ENCODE results near the gene HSPD1.
A peak's percentile ranks its signal among the peaks of the same experiment; 100 is the strongest.

The HSPD1 gene
- 234 to 1,778 reads per million in 2 experiments for total RNA-seq

DNA sequence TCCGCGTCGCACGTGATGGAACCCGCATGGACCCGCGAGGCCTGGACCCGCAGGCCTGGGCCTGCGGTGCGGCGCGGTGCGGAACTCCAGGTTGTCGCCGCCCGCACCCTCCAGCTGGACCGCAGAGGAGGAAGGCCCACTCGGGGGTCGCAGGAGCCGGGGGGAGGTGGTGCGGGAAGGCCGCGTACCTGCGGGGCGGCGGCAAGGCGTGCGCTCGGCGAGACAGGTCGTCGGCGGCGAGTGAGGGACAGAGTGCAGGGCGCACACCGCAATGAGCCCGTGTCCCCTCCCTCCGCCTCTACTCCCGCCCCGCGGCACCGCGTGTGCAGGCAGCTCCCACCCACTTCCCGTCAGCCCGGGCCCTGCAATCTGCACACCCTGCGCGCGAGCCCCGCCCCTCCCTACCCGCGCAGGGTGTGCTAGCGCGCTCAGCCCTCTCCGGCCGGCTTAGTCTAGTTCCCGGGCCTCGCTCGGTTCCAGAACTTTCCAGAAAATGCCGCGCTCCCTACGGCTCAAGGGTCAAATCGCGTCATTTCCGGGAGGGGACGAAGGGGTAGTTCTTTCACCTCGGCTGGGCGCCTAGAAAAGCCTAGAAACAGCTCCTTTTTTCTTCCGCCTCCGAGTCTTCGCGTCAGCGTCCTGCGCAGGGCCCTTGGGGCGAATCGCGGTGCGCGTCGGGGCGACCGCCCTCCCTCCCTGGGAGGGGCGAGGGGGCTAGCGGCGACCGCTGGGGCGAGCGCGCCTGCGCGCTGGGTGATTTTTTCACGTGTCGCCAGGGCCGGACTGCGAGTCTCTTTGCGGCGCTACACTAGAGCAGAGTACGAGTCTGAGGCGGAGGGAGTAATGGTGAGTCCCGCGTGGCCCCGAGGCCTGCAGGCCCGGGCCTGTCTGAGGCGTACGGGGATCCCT lies at the start of gene HSPD1, which contains the start of gene HSPE1:
Gene HSPD1 (minus strand): TSS at position 247 of the 909 bp plus-strand sequence. CDS start 992 bp downstream, outside the sequence.
Gene HSPE1 (plus strand): TSS at position 786 of the 909 bp plus-strand sequence. CDS start 58 bp downstream, at position 844.
- DNase-seq (ENCODE audit: low read depth), result peak; percentile 94

DNA sequence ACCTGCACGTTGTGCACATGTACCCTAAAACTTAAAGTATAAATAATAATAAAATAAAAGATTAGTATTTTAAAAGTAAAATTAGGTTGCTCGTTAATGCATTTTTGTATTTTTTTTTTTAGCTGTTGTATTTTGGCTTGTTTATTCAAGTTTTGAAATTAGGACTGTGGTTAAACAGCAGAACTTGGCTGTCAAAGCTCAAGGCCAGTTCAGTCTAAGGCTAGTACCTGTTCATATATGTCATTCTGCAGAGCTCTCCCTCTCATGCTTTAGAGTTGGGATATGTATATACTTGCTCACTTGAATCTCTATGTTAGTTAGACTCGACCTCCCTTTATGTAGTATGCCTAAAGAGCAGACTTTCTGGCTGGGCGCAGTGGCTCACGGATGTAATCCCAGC lies 48.9 kb upstream of the HSPD1 start:
- no peak for DNase-seq (ENCODE audit: low read depth)

DNA sequence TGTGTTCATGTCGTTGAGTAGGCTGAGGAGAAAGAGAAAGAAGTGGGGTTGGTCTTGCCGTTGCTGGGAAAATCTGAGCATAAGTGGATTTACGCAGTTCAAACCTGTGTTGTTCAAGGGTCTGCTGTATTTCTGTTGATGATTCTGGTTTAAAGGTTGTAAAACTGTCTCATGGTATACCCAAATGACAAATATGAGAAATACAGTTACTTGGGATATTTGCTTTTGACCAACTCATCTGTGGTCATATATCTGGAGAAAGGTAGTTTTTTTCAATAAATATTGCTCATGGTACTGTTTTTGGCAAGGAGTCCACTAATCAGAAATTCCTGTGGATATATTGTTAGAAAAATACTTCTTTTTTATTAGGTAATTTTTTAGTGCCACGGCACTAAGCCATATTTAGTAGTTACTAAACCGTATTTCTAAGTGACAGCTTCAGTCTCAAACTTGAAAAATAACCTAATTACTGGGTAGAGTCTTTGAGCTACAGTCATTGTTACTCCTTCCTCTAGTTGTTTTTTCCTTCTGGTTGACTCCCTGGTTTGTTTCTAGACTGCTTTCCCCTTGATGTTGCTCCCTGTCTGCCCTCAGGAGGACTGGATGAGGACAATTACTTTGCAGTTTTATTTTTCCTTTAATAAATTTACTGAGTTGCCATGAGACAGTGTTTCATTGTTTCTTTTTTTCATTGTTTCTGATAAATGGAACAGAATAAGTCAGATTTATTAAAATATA lies 47.7 kb upstream of the HSPD1 start:
- no peak for DNase-seq (ENCODE audit: low read depth)

DNA sequence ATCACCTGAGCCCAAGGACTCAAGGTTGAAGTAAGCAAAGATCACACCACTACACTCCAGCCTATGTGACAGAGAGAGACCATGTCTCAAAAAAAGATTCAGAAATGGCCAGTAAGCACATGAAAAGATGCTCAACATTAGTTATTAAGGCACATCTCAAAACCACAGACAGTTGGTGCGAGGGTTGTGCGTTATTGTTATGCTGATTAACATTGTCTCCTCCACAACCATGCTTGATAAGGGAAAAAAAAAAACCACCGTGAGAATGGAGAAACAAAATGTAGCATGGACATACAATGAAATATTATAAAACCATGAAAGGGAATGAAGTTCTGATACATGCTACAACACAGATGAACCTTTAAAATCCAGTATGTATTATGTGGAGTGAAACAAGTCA lies 43.6 kb upstream of the HSPD1 start:
- DNase-seq (ENCODE audit: low read depth), result no peak

DNA sequence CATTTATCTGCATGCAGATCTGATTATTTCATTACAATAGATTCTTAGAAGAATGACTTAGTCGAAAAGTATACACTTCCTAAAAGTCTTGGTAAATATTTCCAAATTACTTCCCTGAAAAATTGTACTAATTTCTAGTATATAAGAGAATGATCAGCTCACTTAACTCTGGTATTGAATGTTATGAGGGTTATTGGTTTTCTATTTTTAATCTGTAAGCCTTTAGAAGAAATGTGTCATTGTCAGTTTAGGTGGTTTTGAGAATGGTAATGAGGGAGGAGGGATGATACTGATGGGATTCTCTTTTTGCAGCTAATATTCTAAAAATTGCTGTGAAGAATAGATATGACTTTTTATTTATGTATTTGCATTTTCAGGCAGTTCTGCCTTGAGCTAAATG lies 40.1 kb upstream of the HSPD1 start:
- no peak for DNase-seq (ENCODE audit: low read depth)

DNA sequence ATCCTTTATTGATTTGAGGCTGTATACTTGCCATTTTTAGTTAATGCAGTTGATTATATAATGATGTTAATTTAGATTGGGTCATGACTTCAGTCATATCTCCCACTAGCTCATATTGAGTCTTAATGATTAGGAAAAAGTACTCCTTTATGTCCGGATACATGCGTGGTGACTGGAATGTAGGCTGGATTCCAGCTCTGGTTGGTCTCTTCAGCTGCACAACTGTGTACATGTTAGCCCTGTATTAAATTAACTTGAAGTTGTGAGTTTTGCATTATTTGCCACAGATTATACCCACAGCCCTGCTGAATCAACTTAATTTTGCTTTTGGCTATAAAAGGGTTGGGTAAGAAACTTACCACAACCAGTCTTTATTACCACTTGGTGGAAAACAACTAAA lies 38.8 kb upstream of the HSPD1 start:
- DNase-seq (ENCODE audit: low read depth), result no peak

DNA sequence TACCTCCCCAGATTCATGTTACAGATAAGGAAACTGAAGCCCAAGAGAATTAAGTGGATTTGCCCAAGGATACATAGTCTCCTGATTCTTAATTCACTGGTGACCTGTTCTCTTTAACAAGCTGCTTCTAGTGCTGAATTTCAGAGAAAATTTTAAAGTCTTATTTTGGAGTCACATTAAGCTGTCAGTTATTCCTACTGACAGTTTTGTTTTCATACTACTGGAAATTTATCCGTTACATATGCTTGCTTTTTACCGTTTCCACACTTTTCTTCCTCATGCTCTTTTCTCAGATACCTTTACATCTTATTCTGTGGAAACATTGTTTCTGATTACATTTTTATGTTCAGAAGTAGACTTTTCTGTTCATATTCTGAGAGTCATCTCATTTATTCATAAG lies 17.5 kb upstream of the HSPD1 start:
- no peak for DNase-seq (ENCODE audit: low read depth)

DNA sequence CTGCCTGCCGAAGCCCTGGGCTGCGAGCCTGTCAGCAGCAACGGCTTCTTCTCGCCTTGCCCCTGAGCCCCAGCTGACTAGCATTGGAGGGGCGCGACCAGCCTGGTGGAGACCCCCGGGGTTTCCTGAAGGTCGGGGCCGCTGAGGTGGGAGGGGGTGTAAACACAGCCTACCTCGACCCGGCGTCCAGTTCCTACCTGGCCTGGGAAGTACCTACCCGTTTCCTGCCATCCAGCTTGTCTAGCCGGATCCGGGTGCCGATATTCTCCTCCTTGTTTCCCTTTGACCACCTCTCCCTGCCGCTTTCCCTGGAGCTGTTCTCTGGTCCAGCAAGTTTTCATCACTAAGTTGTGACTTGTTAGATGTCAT lies 16.7 kb upstream of the HSPD1 start:
- peak; percentile 14 for DNase-seq (ENCODE audit: low read depth)

DNA sequence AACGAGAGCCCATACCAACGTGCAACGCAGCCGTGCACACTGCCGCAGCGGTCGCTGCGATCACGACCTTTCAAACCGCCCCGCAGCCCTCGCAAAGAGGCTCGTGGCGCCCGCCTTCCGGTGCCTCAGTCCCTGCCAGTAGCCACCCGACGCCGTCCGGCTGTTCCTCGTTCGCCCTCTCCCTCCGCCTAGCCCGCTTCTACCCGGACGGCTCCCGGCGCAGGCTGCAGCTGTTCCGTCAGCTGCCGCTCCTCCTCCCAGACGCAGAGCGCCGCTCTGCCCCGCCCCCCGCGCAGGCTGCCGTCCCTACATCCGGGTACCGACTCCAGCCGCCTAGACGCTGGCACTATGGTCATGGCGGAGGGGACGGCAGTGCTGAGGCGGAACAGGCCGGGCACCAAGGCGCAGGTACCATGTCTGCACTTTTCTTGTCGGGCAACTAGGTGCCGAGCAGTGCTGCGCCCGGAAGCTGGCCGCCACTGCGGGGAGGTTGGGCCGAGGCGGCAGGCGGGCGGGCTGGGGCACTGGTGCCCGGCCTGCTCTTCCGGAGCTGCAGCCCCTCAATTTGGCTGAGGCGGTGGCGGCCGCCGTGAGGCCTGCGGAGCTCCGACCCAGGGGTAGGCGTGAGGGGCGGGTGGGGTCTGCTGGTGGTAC lies 16.2 kb upstream of the HSPD1 start, which contains the start of gene MOB4:
Gene MOB4 (plus strand): TSS at position 328 of the 654 bp plus-strand sequence. CDS start 21 bp downstream, at position 349.
- peak; percentile 87 for DNase-seq (ENCODE audit: low read depth)

DNA sequence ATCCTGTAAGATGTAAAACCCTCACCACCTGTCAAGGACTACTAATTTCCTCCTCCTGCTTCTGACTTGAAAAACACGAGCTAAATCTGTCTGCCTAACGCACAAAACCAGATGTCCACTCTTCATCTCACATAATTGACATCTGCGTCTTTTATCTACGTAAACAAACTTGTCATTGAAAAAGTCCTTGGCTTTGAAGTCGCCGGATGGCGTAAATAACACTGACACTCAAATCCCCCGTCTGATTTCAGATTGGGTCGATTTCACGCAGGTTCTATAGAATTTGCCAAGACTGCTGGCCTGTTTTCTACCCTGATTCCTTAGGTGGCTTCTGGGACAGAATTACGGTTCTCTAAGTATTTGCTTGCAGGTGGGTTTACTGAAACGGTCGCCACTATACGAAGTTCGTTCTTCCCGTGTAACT lies 15.7 kb upstream of the HSPD1 start:
- DNase-seq (ENCODE audit: low read depth), result no peak

DNA sequence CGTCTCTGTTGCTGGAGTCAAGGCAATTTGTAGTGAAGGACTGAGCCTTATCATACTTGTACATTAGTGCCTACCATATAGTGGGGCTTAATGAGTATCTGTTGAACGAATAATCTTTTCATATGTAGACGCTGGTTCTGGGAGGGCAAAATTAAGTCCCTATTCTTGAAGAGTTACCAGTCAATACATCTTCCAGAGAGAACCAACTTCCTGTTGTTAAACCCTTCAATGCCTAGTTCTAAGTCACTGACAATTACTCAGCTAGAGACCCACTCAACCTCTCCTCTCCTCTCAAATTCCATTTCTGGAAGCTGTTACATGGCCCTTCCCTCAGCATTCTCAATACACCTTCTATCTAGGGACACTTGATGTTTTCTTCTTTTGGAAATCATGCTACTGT lies 15.1 kb upstream of the HSPD1 start:
- no peak for DNase-seq (ENCODE audit: low read depth)

DNA sequence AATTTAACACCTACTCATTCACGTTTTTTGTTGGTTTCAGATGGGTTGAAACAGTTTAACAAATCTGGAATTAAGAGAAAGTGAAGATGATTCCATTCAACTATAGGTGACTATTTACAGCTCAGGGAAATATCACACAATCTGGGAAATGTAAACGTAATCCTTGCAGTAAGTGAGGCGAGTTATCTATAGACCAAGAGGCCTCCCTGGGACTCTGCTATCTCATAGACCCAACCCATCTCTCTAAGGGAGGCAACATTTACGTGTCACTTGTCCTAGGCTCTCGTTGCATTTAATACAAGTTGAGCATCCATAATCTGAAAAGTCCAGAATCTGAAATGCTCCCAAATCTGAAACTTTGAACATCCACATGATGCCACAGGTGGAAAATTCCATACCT lies 14.3 kb upstream of the HSPD1 start:
- no peak for DNase-seq (ENCODE audit: low read depth)

DNA sequence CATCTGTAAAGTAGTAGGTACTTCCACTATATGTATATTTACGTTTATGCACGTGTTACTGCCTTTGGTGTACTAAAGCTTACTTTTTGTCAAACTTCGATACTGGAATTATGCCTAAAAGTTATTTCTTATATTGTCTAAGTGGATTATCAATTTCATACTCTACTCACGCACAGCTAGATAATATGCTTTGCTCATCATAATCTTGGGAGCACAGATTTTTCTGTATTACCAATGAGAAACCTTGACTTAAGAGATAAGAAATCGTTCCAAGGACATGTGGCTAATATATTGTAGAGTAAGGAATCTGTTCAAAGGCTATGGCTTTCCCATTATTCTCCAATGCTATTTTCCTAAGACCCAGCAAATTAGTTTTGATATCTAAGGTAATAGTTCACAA lies 7.0 kb upstream of the HSPD1 start:
- no peak for DNase-seq (ENCODE audit: low read depth)

DNA sequence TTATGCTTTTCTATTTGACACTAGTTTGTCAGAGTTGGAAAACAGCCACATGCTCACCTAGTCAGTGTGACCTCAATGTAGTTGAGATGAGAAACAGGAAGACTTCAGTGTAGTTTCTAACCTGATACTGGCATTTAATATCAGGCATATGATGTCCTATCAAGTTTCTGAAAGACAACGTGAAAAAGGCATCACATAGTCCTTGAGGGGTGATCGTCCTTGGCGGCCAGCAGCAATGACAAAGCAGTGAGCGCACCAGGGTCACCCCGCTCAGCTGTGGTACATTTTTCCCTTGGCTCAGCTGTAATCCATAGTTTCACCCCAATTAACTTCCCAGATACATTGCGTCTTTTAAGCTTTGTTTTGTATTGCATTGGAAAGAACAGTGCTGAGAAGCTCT lies 4.9 kb upstream of the HSPD1 start:
- no peak for DNase-seq (ENCODE audit: low read depth)

DNA sequence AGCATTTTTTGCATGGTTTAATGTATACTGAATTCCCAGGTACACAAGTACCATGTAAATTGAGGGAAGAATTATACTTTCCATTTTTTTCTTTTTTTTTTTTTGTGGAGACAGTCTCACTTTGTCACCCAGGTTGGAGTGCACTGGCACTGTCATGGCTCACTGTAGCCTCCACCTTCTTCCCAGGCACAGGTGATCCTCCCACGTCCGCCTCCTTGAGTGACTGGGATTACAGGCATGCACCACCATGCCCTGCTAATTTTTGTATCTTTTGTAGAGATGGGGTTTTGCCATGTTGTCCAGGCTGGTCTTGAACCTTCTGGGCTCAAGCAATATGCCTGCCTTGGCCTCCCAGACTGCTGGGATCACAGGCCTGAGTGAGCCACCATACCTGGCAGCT lies 4.4 kb upstream of the HSPD1 start:
- no peak for DNase-seq (ENCODE audit: low read depth)

DNA sequence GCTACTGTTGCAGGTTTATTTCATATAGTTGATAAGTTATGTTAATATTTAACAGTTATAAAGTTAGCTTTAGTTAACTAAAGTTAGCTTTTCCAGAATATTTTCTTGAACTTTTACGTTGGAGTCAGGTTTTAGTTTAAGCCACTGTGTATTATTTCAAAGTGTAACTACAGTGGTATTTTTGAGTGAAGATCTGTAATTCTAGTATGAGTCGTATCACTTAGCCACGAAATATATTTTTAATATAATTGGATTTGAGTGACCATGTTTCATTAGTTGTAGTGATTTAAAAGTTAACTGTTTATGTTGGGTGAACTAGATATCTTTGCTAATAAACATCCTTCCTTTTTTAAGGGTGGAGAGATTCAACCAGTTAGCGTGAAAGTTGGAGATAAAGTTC lies 3.0 kb upstream of the HSPD1 start:
- no peak for DNase-seq (ENCODE audit: low read depth)

DNA sequence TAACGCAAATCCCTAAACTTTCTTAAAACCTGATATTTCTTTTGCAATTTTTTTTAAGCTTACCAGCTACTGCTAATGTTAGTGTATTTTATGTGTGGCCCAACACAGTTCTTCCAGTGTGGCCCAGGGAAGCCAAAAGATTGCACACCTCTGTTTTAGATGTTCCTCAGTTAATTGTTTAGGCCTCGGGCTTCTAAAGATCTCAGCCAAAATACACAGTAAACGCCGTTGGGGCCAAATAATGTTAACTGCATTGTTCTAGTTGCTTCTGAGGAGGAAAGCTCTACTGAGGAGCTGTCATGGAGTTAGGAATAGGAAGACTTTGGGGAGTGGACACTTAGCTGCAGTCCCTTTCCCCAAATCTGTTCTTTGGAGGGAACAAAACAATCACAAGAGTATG lies 2.6 kb upstream of the HSPD1 start:
- no peak for DNase-seq (ENCODE audit: low read depth)

DNA sequence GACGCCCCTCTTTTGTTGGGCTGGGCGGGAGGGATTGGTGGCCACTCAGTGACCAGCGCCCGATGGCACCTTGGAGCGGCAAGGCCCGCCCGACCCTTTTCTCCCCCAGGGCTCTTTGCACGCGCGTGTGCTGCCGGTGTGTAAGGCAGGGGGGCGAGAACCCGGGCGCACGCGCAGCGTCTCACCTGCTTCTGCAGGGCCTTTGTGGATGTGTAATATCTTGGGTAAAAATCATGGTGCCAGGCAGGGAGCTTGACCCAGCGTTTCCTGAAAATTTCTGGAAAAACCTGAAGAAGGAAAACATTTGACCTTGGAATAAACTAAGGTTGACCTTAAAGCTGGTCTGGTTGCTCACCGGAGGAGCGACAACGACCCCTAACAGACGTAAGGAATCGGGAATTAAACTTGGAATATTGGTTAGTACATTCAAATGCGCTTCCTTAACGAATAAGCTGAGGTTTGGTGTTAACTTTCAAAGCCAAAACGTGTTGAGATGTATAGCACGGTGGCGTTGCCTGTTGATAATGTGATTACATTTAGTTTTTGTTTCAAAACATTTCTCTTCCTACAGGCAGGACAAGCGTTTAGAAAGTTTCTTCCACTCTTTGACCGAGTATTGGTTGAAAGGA lies 977 bp upstream of the HSPD1 start:
- no peak for DNase-seq (ENCODE audit: low read depth)

DNA sequence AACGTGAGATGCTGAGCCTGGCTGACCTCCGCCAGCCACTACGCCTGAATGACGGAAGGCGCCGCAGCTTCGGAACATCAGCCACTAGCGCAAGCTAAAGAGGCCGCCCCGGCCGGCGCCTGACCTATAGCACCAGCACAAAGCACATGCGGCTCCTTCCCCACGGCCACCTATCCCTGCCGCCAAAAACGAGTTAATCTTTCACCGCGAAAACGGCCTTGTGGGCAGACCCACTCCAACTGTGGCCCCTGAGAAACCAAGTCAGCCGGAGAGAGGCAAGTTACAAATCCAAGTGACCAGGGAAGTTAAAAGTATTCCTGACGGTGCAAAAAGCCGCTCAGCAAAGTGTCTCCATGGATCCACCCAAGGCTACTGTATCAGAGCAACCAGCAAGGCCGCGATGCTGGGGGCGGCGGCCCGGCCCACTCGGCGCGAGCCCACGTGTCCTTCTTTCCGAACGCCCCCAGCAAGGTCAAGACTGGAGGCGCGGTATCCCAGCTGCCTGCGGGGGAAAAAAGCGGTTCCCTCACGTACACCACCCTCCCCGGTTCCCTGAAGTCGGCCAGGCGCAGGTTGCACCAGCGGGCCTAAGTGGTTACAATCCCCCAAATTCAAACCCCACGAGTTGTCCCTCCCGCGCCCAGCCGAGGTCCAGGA lies 575 bp downstream of the HSPD1 start:
- DNase-seq (ENCODE audit: low read depth), result peak; percentile 20

DNA sequence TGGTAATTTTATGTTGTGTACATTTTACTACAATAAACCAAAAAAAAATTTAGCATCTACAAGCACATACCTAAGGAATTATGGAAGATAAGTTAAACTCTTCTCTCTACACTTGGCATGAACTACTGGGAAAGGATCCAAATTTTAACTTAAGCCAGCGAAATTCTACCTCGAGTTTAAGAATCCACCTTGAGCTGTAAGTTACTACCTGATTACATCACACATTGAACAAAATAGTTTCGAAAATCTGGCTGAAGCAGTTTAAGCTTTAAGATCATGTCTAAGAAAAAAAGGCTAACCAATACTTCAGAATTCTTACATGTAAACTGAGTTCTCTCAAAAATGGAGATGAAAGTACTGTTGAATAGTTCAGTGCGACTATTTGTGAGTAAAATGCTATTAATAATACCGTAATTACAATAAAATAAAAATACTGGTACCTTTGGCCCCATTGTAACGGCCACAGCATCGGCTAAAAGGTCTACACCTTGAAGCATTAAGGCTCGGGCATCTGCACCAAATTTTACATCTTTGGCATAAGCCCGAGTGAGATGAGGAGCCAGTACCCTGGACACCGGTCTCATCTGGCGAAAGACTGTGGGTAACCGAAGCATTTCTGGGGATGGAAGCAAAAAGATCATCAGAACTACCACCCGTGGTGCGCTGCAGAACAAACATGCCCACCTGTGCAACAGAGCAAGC lies 1.3 kb downstream of the HSPD1 start:
- DNase-seq (ENCODE audit: low read depth), result no peak

DNA sequence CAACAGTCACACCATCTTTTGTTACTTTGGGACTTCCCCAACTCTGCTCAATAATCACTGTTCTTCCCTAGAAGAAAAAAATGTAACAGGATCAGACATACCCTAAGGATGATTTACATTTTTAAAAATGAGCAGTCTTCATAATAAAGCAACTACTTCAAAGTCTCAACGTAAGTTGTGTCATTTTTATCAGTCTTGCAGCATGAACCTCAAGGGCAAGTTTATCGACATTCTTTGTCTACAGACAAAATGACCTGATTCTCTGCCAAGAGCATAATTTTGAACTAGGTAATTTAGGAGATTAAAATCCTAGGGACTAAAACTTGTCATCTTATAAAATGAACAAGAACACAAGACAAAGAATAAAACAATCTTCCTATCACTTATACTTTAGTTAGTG lies 2.3 kb downstream of the HSPD1 start:
- DNase-seq (ENCODE audit: low read depth), result no peak

Measured in T follicular helper cell (primary cell).